Nephron progenitor cell (in vitro differentiated cells): ENCODE data around the gene DAPK1.

ENCODE experiments used
- DNase-seq: peaks from one replicate; pipeline ENCODE4 v3.0.0; 2021
- H3K27ac Mint-ChIP-seq: 2 replicates; pipeline ENCODE4 v1.8.0; 2021; ENCODE audit warnings: mild to moderate bottlenecking, moderate library complexity, mixed read lengths
- H3K27me3 Mint-ChIP-seq: 2 replicates; pipeline ENCODE4 v1.8.0; 2021; ENCODE audit warnings: mild to moderate bottlenecking, low read depth, mixed read lengths; ENCODE audit not compliant: poor library complexity
- H3K36me3 Mint-ChIP-seq: 2 replicates; pipeline ENCODE4 v1.8.0; 2021; ENCODE audit warnings: low read depth, mixed read lengths
- H3K4me1 Mint-ChIP-seq: 2 replicates; pipeline ENCODE4 v1.8.0; 2021; ENCODE audit warnings: mixed read lengths
- H3K4me3 Mint-ChIP-seq: 2 replicates; pipeline ENCODE4 v1.8.0; 2021; ENCODE audit warnings: mild to moderate bottlenecking, moderate library complexity, mixed read lengths
- H3K9me3 Mint-ChIP-seq: 2 replicates; pipeline ENCODE4 v1.8.0; 2021; ENCODE audit warnings: mild to moderate bottlenecking, moderate library complexity, mixed read lengths
- TF ChIP-seq, protein P1 (sequence below): fragments of 200-600 bp; sonication (generic); IDR thresholded peaks from 2 replicates; pipeline ENCODE4 v1.5.0; 2021; ENCODE audit warnings: antibody characterized with exemption

Gene DAPK1

DNA sequence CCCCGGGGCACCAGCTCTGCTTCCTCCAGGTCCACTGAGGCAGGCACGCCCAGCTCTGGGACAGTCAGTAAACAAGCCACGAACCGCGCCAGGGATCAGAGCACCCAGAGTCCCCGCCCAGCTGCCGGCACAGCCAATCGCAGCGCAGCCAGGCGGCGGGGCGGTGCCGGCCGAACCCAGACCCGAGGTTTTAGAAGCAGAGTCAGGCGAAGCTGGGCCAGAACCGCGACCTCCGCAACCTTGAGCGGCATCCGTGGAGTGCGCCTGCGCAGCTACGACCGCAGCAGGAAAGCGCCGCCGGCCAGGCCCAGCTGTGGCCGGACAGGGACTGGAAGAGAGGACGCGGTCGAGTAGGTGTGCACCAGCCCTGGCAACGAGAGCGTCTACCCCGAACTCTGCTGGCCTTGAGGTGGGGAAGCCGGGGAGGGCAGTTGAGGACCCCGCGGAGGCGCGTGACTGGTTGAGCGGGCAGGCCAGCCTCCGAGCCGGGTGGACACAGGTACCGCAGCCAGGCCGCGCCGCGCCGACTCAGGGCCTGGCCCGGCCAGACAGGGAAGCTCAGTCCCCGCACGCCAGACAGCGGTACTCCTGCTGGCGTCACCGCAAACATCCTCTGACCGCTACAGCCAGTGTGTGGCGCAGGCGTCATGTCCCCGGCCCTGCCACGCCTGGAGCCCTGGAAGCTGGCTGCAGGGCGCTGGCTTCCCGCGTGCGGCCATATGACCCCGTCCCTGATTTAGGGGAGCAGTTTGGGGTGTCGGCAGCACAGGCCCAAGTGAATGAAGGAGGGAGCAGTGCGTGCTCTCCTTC, 228.4 kb downstream of the DAPK1 start, which contains the start of gene CTSL:
Gene CTSL, plus strand, starts transcription at position 220 of the 810 bp plus-strand sequence. CDS start 1,485 bp downstream, outside the sequence.
- Mint-ChIP-seq H3K36me3 (peaks cover 32% of the 10 kb centered on the region), H3K27ac (peak within 1 kb of the TSS; percentile 94), H3K4me3 (peak within 1 kb of the TSS; percentile 93), H3K27me3 (peaks cover 21% of the 10 kb centered on the region), H3K4me1 (peaks cover 20% of the 10 kb centered on the region), H3K9me3 (no peaks in the 10 kb centered on the region)
- TF ChIP-seq, protein P1, sequence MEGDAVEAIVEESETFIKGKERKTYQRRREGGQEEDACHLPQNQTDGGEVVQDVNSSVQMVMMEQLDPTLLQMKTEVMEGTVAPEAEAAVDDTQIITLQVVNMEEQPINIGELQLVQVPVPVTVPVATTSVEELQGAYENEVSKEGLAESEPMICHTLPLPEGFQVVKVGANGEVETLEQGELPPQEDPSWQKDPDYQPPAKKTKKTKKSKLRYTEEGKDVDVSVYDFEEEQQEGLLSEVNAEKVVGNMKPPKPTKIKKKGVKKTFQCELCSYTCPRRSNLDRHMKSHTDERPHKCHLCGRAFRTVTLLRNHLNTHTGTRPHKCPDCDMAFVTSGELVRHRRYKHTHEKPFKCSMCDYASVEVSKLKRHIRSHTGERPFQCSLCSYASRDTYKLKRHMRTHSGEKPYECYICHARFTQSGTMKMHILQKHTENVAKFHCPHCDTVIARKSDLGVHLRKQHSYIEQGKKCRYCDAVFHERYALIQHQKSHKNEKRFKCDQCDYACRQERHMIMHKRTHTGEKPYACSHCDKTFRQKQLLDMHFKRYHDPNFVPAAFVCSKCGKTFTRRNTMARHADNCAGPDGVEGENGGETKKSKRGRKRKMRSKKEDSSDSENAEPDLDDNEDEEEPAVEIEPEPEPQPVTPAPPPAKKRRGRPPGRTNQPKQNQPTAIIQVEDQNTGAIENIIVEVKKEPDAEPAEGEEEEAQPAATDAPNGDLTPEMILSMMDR: no peak
- peak; percentile 86 for DNase-seq

DNA sequence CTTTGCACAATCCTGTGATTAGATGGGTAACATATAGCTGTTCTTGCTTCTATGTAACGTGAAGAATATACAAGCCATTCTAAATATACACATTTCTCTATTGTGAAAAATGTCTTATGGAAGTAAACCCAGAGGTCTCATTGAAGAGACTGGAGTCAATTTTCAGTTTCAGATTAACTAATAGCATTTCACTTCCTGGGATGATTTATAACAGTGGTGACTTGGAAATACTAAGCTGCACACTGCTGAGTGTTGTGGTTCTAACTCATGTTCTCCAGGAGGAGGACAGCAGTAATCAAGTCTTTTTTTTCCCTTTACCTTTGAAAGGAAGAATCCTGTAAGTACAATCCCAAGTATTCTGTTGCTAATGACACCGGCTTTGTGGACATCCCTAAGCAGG, 231.6 kb downstream of the DAPK1 start:
- peaks cover 13% of the 10 kb centered on the region for H3K27me3 Mint-ChIP-seq
- DNase-seq: no peak
- H3K4me1 Mint-ChIP-seq: peaks cover 24% of the 10 kb centered on the region
- H3K4me3 Mint-ChIP-seq: no peak overlapping the region
- peaks cover 40% of the 10 kb centered on the region for H3K36me3 Mint-ChIP-seq
- TF ChIP-seq, protein P1: no peak
- no peaks in the 10 kb centered on the region for H3K9me3 Mint-ChIP-seq
- no peak overlapping the region for H3K27ac Mint-ChIP-seq

- DNase-seq: no peak
- Mint-ChIP-seq H3K27ac (no peak overlapping the region), H3K4me1 (peaks cover 17% of the 10 kb centered on the region), H3K36me3 (peaks cover 40% of the 10 kb centered on the region), H3K27me3 (peaks cover 2% of the 10 kb centered on the region), H3K9me3 (peaks cover 5% of the 10 kb centered on the region), H3K4me3 (no peak overlapping the region)
- TF ChIP-seq, protein P1: no peak
Measured at GRCh38 chr9:87731321-87731720, 233.7 kb downstream of the DAPK1 start.

DNA sequence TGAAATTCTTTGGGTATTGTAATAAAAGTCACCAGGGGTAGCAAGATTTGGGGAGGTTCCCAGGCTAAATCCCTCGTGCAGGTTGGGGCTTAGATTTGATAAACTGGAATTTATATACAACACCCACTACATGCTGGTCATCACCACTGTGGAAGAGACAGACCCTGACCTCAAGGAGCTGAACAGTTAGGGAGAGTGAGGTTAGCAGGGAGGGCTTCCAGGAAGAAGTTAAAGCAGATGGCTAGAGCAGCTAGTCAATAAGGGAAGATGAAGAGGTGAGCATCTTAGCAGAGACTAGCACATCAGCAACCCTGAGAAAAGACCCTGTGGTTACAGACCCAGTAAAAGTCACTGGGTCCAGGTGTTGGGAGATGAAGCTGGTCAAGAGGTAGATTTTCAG, 234.7 kb downstream of the DAPK1 start:
- Mint-ChIP-seq H3K27me3 (no peaks in the 10 kb centered on the region), H3K9me3 (peaks cover 5% of the 10 kb centered on the region), H3K4me1 (peaks cover 12% of the 10 kb centered on the region), H3K27ac (no peak overlapping the region), H3K36me3 (peaks cover 40% of the 10 kb centered on the region), H3K4me3 (no peak overlapping the region)
- DNase-seq: no peak
- TF ChIP-seq, protein P1: no peak

DNA sequence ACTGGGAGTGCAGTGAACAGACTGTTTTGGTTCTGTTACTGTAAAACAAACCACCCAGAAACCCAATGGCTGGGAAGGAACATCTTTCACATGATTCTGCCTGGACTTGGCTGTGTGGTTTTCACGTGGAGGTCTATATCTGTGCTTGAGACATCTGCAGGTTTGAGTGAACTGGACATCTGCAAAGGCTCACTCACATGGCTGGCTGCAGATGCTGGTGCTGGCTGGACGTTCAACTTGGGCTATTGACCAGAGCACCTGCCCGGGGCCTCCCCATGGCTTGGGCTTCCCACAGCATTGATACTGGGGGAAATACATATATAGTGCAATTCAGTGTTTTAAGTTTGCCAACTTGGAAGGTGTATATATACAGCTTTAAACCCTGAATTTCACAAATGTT, 235.1 kb downstream of the DAPK1 start:
- Mint-ChIP-seq H3K4me3 (no peak overlapping the region), H3K9me3 (peaks cover 5% of the 10 kb centered on the region), H3K36me3 (peaks cover 38% of the 10 kb centered on the region), H3K27me3 (no peaks in the 10 kb centered on the region), H3K27ac (no peak overlapping the region), H3K4me1 (peaks cover 8% of the 10 kb centered on the region)
- TF ChIP-seq, protein P1: no peak
- DNase-seq: no peak
